Measurements from ENCODE around the gene ZP3.
"Not testable (repeated sequence)": the region's sequence is repeated elsewhere in the genome, so short reads cannot be mapped to it uniquely, and the experiment has no call there.

- TF ChIP-seq FOXM1 (IDR thresholded peaks at IDR 0.05; ENCODE audit: borderline replicate concordance); BHLHE40 (IDR thresholded peaks at IDR 0.05; ENCODE audit: borderline replicate concordance); CTBP1 (IDR thresholded peaks at IDR 0.05; ENCODE audit: borderline replicate concordance); SUZ12 (IDR thresholded peaks at IDR 0.05): not testable (repeated sequence)
Observed at GRCh38 chr7:76479628-76480027, 54.9 kb downstream of the ZP3 start.

All from HEK293T (cell line).